ENCODE results near the gene KLHL34.

DNA sequence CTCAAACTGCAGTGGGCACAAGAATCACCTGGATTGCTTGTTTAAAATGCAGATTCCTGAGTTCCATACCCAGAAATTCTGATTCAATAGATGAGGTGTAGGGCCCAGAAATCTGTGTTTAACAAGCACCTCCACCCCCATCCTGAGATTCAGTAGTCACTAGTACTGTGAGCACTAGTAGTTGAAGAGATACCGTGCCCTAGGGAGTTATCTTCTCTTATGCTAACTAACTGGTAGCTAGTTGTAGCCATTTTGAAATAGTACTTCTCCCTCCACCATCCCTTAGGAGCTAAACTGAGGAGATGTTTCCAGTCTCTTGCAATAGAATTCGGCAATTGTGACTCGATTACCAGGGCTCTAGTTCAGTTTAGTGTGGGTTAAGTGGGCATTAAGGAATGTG is 18.4 kb downstream of the KLHL34 start:
- TF ChIP-seq, protein P1, sequence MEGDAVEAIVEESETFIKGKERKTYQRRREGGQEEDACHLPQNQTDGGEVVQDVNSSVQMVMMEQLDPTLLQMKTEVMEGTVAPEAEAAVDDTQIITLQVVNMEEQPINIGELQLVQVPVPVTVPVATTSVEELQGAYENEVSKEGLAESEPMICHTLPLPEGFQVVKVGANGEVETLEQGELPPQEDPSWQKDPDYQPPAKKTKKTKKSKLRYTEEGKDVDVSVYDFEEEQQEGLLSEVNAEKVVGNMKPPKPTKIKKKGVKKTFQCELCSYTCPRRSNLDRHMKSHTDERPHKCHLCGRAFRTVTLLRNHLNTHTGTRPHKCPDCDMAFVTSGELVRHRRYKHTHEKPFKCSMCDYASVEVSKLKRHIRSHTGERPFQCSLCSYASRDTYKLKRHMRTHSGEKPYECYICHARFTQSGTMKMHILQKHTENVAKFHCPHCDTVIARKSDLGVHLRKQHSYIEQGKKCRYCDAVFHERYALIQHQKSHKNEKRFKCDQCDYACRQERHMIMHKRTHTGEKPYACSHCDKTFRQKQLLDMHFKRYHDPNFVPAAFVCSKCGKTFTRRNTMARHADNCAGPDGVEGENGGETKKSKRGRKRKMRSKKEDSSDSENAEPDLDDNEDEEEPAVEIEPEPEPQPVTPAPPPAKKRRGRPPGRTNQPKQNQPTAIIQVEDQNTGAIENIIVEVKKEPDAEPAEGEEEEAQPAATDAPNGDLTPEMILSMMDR (IDR thresholded peaks at IDR 0.05) = no peak
- TF ChIP-seq EZH2 (IDR thresholded peaks at IDR 0.05) = no peak

Measured in neural progenitor cell (in vitro differentiated cells).